ENCODE measurements around the gene SGTB.

GRCh38 chr5:65737842-65738241 is 15.9 kb upstream of the SGTB start:
- TF ChIP-seq CTCF (IDR thresholded peaks at IDR 0.05), result no peak
- no peak for TF ChIP-seq POLR2A (IDR thresholded peaks at IDR 0.05)

All from body of pancreas (tissue), 4 donors.